NCI-H82 treated with DMSO at 0.1 percent for 48 hours (cell line): ENCODE measurements around the gene BPIFB3.
"Not testable (repeated sequence)": the region's sequence is repeated elsewhere in the genome, so short reads cannot be mapped to it uniquely, and the experiment has no call there.

ENCODE experiments used
- DNase-seq: peaks from one replicate; lab custom pipeline; 2025; ENCODE audit not compliant: unreplicated experiment; lab: John Stamatoyannopoulos, UW

Gene BPIFB3

DNA sequence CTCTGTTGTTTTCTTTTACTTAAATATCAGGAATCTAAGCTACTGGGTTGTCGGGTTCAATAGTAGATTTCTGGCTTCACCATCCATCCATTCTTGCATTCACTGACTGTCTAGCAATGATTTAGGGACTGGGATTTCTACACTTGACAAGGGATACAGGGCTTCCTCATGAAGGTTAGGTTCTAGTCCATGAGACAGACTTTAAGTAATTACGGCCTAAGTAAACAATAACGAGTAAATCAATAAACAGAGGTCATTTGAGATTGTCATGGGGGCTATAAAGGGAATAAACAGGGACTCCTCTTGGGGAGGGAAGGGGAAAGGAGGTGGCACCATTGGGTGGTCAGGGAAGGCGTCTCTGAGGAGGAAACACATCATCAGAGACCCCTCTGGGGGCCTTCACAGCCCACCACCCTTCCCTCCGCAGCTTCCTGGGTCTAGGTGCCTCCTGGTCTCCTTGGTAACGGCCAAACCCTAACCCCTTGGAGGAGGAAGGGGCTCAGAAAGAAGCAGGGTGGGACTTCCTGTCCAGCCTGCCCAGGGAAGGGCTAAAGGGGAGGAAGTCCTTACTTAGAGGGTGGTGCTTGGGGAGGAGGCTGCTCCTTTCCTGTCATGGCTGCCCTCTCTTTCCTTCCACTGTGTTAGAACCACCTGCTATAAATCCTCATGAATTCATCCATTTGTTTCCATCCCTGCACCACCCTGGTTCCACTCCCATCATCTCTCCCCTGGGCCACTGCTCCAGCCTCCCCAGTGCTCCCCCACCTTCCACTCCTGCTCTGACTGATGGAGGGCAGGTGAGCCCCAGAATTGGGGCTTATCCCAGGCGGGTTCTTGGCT lies 59.1 kb downstream of the BPIFB3 start:
- no peak for DNase-seq

DNA sequence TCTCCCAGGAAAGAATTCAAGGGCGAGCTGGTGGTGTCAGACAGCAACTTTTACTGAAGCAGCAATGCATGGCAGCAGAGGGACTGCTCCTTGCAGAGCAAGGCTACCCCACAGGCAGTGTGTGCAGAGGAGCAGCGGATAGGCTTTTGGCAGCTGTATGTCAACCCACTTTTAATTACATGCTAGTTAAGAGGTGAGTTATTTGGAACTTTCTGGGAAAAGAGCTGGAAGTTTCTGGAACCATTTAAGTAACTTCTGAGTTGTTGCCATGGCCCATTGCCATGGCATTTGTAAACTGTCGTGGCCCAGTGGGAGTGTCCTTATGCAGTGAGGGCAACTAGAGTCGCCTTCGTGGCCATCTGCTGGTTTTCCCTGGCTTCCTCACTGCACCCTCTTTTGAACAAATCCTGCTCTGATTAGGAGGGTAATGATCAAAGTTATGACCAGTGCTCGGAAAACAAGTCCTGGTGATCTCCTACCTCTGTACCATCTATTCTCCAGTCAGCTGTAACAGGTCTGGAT lies 59.7 kb downstream of the BPIFB3 start:
- DNase-seq = no peak

DNA sequence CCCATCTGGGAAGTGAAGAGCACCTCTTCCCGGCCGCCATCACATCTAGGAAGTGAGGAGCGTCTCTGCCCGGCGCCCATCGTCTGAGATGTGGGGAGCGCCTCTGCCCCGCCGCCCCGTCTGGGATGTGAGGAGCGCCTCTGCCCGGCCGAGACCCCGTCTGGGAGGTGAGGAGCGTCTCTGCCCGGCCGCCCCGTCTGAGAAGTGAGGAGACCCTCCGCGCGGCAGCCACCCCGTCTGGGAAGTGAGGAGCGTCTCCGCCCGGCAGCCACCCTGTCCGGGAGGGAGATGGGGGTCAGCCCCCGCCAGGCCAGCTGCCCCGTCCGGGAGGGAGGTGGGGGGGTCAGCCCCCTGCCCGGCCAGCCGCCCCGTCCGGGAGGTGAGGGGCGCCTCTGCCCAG lies 61.8 kb downstream of the BPIFB3 start:
- DNase-seq = not testable (repeated sequence)

DNA sequence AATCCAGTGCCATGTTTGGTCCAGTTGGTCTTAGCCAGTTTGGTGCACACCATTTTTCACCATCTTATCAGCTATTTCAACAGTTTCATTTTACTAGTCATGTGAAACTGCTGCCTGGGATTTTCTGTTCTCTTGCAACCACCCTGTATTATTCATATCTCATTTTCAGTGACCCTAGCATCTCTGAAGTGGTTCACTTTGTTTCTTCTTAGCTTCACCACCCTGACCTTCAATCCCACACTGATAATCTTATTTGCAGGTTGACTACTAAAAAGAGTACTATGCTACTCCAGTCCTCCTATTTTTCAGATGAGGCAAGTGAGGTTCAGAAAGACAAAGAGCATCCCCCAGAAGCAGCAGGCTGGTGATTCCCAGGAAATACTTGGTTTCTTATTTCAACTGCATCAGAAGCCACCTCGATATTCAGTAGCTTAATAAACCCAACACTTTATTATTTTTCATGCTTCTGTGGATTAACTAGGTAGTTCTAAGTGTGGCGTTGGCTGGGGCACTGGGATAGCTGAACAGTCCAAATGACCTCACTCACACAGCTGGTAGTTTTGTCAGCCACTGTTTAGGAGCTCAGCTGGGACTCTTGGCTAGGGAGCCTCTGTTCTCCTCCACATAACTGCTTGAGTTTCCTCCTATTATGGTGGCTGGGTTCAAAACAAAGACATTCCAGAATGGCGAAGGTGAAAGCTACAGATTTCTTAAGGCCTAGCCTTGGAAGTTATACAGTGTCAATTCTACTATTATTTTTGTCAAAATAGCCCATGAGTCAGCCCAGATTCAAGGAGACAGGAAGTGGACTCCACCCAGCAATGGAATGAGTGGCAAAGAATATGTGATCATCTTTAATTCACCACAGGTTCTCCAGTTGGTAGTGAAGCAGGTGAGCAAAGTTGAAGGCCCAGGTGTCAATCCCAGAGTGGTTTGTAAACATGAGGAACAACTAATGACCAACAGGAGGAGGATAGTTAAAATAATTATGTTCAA lies 66.3 kb downstream of the BPIFB3 start:
- DNase-seq = no peak

DNA sequence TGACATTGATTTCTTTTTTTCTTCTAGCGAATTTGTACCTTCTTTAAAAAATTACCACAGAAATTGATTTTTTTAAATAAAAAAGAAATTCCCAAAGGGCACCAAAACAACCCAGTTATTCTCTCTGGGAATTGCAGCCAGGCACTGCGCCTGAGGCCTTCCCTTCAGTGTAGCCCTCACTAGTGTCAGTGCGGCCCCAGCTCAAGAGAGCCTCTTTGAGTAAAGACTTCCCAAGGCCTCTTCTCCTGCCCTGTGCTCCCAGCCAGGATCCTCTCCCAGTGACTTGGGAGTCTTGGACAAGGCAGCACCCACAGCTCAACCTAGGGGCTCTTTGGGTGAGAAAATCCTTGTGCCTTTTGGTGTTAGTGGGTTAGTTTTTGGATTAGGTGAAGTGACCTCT lies 67.2 kb downstream of the BPIFB3 start:
- DNase-seq = no peak

DNA sequence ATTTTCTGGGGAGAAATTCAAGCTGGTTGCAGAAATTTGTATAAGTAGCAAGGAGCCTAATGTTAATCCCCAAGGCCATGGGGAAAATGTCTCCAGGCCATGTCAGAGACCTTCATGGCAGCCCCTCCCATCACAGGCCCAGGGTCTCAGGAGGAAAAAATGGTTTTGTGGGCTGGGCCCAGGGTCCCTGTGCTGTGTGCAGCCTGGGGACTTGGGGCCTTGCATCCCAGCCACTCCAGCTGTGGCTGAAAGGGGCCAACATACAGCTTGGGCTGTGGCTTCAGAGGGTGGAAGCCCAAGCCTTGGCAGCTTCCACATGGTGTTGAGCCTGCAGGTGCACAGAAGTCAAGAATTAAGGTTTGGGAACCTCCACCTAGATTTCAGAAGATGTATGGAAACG lies 68.6 kb downstream of the BPIFB3 start:
- not testable (repeated sequence) for DNase-seq
